Smooth muscle cell (in vitro differentiated cells): Measurements from ENCODE around the gene GABBR2. TPM values are rescaled to one million over a fixed set of nuclear protein-coding genes. Genes with fewer than 3 reads are reported as not detected.

Experiments
- DNase-seq: peaks from one replicate; lab custom pipeline; 2025; ENCODE audit not compliant: unreplicated experiment; lab: John Stamatoyannopoulos, UW
- H2AFZ ChIP-seq: fragments of 200-600 bp; sonication (generic); 2 replicates; pipeline ENCODE4 v1.6.0; 2016; ENCODE audit warnings: antibody characterized with exemption, low read depth, mild to moderate bottlenecking
- H3F3A ChIP-seq: fragments of 200-600 bp; sonication (generic); 2 replicates; pipeline ENCODE4 v1.6.0; 2017; ENCODE audit warnings: antibody characterized with exemption, low read depth
- H3K27ac ChIP-seq: fragments of 200-600 bp; sonication (generic); 2 replicates; pipeline ENCODE4 v1.5.1; 2016; ENCODE audit warnings: low read depth, mild to moderate bottlenecking
- H3K27me3 ChIP-seq: fragments of 200-600 bp; sonication (generic); 2 replicates; pipeline ENCODE4 v1.6.1; 2016; ENCODE audit warnings: low read depth, mild to moderate bottlenecking
- H3K36me3 ChIP-seq: fragments of 200-600 bp; sonication (generic); 2 replicates; pipeline ENCODE4 v1.5.1; 2016; ENCODE audit warnings: low read depth
- H3K4me1 ChIP-seq: fragments of 200-600 bp; sonication (generic); 2 replicates; pipeline ENCODE4 v1.5.1; 2016; ENCODE audit warnings: low read depth
- H3K4me2 ChIP-seq: fragments of 200-600 bp; sonication (generic); 2 replicates; pipeline ENCODE4 v1.6.0; 2016; ENCODE audit warnings: mild to moderate bottlenecking
- H3K4me3 ChIP-seq: fragments of 200-600 bp; sonication (generic); 2 replicates; pipeline ENCODE4 v1.5.1; 2016; ENCODE audit warnings: mild to moderate bottlenecking
- H3K79me2 ChIP-seq: fragments of 200-600 bp; sonication (generic); 2 replicates; pipeline ENCODE4 v1.6.0; 2016; ENCODE audit warnings: low read depth, mild to moderate bottlenecking
- H3K9ac ChIP-seq: fragments of 200-600 bp; sonication (generic); 2 replicates; pipeline ENCODE4 v1.6.0; 2016; ENCODE audit warnings: low read depth
- H3K9me3 ChIP-seq: fragments of 200-600 bp; sonication (generic); replicated peaks from 2 replicates; pipeline ENCODE4 v1.5.1; 2016; ENCODE audit warnings: low read depth
- H4K20me1 ChIP-seq: fragments of 200-600 bp; sonication (generic); 2 replicates; pipeline ENCODE4 v1.6.0; 2016; ENCODE audit warnings: low read depth
- CTCF ChIP-seq: fragments of 200-600 bp; sonication (generic); IDR thresholded peaks from 2 replicates; pipeline ENCODE4 v1.5.1; 2017; ENCODE audit warnings: borderline replicate concordance, mild to moderate bottlenecking, antibody characterized with exemption; ENCODE audit not compliant: insufficient read depth, poor library complexity, severe bottlenecking
- WGBS: methylation state at CpG from one replicate; pipeline ENCODE4 v1.1.7; 2016; ENCODE audit warnings: low lambda C conversion rate; 5-methylcytosine and 5-hydroxymethylcytosine counted together
- polyA plus RNA-seq: library from polyadenylated mRNA; unstranded; fragments of >200 nt; fragmentation: Nextera tagmentation; extraction: Ambion mirVana; gene quantifications from 2 replicates; pipeline ENCODE4 v1.2.1, GENCODE V29; 2016
- total RNA-seq: library from RNA; depleted of rRNA; stranded (reverse); fragments of >200 nt; gene quantifications from 2 replicates; pipeline ENCODE4 v1.2.3, GENCODE V29; 2014

GABBR2 gene
- total and polyA plus RNA-seq, 2 experiments from 2014 or later, result 0.25 TPM; not detected in 1

- Histone ChIP-seq H2AFZ (no peak overlapping the region), H3K4me2 (no peak overlapping the region), H3F3A (no peaks in the 10 kb centered on the region), H3K36me3 (no peaks in the 10 kb centered on the region), H3K9me3 (no peaks in the 10 kb centered on the region), H3K27ac (no peak overlapping the region), H3K4me3 (no peak overlapping the region), H3K27me3 (no peaks in the 10 kb centered on the region), H3K79me2 (no peaks in the 10 kb centered on the region), H3K4me1 (no peaks in the 10 kb centered on the region), H3K9ac (no peak overlapping the region), H4K20me1 (no peaks in the 10 kb centered on the region)
- 98% methylated on average over 6 of the region's 6 CpGs for WGBS
- no peak for DNase-seq
- TF ChIP-seq CTCF, result no peak
Observed at GRCh38 chr9:98506422-98507054, 202.2 kb downstream of the GABBR2 start.

GRCh38 chr9:98504298-98505282, 204.1 kb downstream of the GABBR2 start:
- 77% methylated on average over 9 of the region's 9 CpGs for WGBS

GRCh38 chr9:98503867-98504266, 204.9 kb downstream of the GABBR2 start:
- Histone ChIP-seq H3K27ac (no peak overlapping the region), H3K4me1 (no peaks in the 10 kb centered on the region), H4K20me1 (no peaks in the 10 kb centered on the region), H3F3A (no peaks in the 10 kb centered on the region), H3K4me3 (no peak overlapping the region), H2AFZ (no peak overlapping the region), H3K9me3 (no peaks in the 10 kb centered on the region), H3K9ac (no peak overlapping the region), H3K27me3 (no peaks in the 10 kb centered on the region), H3K79me2 (no peaks in the 10 kb centered on the region), H3K4me2 (no peak overlapping the region), H3K36me3 (no peaks in the 10 kb centered on the region)
- no peak for TF ChIP-seq CTCF
- 94% methylated on average over 2 of the region's 2 CpGs for WGBS
- no peak for DNase-seq

More at GRCh38 chr9:98504298-98505282, 204.1 kb downstream of the GABBR2 start:
- H3K27me3 ChIP-seq, result no peaks in the 10 kb centered on the region
- H3K4me1 ChIP-seq, result no peaks in the 10 kb centered on the region
- H3K4me2 ChIP-seq, result no peak overlapping the region
- H2AFZ ChIP-seq, result no peak overlapping the region
- no peaks in the 10 kb centered on the region for H3K9me3 ChIP-seq
- H3K9ac ChIP-seq, result no peak overlapping the region
- TF ChIP-seq CTCF, result no peak
- no peaks in the 10 kb centered on the region for H3F3A ChIP-seq
- H3K79me2 ChIP-seq, result no peaks in the 10 kb centered on the region
- no peaks in the 10 kb centered on the region for H4K20me1 ChIP-seq
- no peaks in the 10 kb centered on the region for H3K36me3 ChIP-seq
- no peak overlapping the region for H3K4me3 ChIP-seq
- H3K27ac ChIP-seq, result no peak overlapping the region
- DNase-seq, result no peak
